ENCODE results near the gene NFKBIZ. TPM values are rescaled to one million over a fixed set of nuclear protein-coding genes. Genes with fewer than 3 reads are reported as not detected.
A peak's percentile ranks its signal among the peaks of the same experiment; 100 is the strongest.

NFKBIZ gene
- total RNA-seq, 1 experiment from 2014 or later = 13.3 TPM

DNA sequence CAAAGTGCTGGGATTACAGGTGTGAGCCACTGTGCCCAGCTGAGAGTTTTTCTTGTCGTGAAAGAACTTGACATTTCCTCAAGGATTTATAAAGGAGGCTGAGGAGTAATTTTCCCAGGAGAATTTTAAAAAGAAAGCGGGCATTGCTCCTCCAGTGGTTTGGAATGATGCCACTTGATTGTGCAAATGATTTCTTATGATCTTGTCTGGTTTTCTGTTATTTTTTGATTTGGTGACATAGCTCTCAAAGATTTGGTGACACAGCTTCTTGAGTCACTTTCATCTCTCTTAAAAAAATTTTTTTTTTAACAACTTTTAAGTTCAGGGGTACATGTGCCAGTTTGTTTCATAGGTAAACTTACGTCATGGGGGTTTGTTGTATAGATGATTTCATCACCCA lies 24.6 kb upstream of the NFKBIZ start:
- DNase-seq (ENCODE audit: low read depth) = no peak

DNA sequence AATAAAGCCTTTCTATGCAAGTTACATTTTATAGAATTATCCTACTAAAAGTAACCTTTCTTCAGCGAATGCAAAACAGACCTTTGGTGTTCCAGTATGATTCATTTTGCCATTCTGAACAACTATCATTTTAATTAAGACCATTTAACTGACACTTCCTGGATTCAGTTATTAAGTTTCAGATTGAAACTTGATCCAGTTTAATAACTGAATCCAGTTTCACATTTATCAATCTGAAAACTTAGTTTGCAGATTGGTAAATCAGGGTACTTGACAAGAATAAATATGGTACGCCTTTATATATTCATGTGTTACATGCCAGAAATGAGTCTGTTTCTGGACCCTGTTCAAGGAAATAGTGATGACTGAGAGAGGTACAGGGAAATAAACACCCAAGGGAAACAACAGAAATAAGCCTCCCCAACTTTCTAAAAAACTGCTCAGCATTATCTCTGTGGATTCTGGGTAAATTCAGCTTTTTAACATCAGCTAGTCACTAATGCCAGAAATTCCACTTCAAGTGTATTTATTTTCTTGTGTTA lies 23.3 kb upstream of the NFKBIZ start:
- no peak for DNase-seq (ENCODE audit: low read depth)

DNA sequence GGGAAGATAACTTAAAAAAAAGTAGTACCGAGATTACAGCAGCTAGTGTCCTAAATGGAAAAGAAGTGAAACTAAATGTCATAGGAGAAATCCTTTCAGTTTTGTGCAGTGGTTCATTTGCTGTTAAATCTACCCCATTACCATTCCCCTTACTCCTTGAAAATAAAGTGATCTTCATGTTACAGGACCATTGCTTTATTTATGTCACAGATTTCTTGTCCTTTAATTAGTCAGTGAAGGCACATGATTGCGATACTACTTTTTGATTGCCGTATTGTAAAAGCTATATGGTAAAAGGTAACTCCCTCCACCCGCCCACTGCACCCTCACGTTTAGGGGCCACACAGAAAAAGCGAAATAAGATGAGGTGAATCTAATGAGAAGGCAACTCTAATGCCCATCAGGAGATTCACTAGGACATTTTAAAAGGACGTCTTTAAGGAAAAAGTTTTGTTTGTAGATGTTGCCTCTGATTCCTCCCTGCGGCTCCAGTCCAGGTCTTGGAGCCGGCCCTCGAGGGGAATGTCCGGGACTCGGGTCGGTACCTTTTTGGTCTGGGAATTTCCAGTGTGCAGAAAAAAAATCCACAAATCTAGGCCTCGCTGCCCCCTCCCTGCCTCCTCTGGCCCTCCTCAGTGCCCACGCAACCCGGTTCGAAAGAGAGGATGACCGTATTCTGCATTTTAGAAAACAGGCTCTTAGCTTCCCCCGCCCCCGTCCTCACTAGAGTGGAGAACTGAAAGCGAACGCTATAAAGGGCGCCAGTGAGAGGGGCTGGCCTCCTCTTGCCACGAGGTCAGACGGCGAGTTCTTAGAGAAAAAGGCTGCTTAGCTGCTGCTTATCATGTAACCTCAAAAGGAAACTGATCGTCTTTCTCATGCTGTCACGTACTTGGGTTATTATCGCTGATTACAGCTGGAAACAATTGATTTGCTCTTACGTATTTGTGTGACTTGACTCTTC lies 21.8 kb upstream of the NFKBIZ start:
- DNase-seq (ENCODE audit: low read depth) = peak; percentile 75

DNA sequence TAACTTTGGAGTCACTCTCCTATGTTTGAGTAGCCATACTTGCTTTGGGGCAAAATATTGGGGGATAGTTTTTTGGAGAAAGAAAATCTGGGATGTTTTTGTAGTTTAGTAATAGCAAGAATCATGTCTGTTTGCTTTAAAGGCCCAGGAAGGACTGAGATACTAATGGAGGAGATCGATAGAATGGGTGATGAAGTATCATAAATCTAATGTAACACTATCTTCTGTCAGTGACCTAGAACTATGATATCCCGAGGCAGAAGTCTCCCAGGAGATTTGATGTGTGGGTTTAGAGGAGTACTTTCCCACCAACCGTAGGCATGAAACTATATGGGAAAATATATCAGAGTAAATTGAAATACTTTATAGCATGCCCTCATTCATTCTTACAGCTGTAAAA lies 21.0 kb upstream of the NFKBIZ start:
- no peak for DNase-seq (ENCODE audit: low read depth)

DNA sequence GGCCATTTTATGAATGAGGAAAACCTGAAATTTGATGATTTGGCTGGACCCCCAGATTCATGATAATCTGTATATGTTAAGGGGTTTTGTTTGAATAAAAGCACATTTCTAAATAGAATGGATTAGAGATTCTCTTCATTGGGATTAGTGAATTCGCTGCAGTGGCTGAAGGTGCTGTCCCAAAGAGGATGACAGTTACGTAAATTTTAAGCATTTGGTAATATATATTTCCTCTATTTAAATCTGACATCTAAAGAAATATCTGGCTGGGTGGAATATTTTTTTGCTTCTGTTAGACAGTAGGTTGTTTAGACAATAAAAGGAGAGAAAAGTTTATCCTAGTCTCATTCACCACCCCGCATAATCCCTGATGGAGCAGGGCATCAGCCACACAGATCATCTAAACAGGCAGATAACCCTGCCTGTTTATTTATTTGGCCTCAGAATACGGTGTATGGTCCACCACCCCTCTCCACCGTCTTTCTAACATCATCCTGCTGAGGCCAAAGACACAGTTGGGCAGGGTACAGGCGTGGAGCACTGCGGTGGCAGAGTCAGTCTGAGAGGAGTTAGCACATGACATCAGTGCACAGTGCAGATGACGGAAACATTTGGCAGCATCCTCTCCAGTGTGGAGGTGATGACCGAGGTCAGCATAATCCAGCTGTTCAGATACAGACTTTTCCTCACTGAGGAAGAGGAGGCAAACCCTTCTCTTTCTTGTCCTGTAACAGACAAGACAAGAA lies 20.4 kb upstream of the NFKBIZ start:
- DNase-seq (ENCODE audit: low read depth) = no peak

DNA sequence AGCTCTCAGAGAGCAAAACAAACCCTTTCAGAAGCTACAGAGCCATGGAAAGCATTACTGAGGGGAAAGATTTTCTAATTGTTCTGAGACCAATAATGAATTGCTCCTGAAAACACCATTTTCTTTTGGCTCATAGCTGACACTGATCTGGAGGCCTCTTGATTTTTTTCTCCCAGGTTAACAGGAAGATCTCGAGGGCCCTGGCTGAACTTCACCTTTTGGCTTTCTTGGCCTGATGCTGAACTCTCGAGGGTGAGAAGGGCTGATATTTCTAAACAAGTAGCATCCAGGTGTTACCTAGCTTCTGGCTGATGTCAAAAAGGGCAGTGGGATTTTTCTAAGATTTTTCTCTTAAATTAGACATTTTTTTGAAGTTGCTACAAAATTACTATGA lies 19.9 kb upstream of the NFKBIZ start:
- no peak for DNase-seq (ENCODE audit: low read depth)

DNA sequence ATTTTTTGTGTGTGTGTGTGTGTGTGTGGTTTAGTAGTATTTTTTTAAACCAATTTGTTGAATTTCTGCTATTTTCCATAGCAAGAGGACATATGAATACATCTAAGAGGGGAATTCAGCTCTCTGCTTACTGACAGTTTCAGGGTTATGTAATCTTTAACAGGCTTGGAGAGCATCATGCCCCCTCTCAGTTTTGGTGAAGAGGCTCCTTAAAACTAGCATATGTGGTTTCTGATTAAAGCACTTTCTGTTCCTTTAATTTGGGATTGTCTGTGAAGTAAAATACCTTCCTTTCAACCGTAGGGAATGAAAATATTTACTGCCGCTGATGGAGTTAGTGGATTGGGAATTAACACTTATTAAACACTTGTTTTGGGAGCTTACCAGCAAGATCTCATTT lies 19.4 kb upstream of the NFKBIZ start:
- DNase-seq (ENCODE audit: low read depth) = no peak

DNA sequence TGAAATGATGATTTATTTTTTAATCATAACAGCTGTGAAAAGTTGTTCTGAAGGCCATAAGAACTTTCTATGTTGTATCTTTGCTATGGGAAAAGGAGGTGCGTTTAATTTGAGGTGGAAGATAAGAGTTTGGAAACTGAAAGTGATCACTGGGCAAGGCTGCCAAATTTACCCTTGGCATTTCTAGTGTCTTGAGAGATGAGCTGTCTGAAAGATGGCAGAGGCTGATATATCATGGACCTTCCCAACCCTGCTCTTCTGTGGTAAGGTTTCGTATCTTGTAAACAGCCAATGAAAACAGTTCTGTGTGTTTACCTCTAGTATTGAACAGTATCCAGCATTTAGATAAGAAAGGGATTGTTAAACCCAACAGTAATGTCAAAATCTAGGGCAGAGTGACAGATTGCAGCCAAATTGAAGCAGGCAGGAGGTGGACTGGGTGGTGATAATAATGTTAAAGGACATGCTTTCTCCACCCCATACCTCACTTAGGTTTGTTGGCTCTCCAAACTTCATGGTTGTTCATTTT lies 15.8 kb upstream of the NFKBIZ start:
- DNase-seq (ENCODE audit: low read depth) = no peak

DNA sequence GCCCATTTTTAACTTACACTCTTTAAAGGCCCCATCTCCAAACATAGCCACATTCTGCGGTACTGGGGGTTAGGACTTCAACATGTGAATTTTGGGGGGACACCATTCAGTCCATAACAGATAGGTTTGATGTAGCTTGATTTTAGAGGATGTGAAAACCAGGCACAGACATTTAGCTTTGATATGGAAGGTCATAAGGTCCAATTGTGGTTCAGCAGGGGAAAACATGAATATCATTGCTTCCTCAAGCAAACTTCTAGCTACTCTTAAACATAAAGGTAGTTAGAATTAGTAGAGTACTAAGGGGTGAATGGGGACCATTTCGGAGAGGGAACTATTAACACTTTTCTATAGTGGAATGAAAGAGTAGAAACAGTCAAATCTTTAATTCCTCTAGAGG lies 13.6 kb upstream of the NFKBIZ start:
- no peak for DNase-seq (ENCODE audit: low read depth)

DNA sequence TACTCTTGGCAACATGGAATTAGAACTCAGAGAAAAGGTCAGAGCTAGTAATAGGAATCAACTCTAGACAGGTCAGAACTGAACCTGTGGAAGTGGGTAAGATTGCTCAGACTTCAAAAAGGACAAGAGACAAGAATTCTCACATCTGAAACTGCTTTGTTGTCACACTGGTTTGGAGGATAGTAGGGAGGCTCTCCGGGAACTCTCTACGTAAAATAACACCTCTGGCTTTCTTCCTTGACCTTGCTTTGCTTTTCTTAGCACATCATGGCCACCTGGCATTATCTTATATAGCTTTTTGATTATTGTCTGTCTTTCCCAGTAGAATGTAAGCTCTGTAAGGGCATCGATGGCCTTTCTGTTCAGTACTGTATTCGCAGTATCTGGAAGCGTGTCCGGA lies 13.2 kb upstream of the NFKBIZ start:
- DNase-seq (ENCODE audit: low read depth) = no peak

DNA sequence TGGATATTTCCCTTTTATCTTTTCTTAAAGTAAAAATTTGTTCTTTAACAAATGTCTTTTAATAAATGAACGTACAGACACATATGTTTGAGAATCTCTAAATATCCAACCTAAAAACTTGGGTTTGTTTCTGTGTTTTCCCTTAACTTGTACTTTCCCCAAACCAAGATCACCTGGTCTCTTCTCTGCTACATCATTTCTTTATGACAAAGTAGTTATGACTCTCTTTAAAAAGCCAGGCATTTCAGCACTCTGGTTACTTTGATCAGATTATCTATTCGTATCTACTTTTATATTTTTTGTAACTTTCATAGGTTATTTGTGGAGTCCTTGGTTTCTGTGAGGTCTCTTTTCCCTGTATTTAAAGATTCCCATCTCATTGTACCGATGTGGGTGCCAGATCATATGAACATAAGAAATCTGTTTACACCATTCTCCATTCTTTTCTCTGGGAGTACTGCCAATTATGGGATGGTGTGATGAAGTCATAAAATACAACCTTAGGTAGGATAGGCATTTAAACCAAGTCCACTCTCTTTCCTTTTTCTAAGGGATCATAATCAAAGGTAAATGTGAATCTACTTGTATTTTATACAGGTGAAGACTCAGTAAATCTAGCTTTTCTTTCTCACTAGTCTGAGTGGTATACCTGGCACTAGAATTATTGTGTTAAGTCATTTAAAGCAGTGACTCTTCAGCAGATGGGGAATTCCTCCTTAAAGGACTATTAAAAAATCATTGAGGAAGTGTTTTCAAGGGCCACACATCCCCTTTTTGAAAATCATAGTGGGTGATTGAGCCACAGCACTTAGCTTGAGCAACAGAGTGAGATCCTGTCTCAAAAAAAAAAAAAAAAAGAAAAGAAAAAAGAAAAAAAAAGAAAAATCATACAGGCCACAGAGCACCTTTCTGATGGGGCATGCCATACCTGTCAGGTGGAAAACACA lies 12.4 kb upstream of the NFKBIZ start:
- DNase-seq (ENCODE audit: low read depth) = peak; percentile 50

DNA sequence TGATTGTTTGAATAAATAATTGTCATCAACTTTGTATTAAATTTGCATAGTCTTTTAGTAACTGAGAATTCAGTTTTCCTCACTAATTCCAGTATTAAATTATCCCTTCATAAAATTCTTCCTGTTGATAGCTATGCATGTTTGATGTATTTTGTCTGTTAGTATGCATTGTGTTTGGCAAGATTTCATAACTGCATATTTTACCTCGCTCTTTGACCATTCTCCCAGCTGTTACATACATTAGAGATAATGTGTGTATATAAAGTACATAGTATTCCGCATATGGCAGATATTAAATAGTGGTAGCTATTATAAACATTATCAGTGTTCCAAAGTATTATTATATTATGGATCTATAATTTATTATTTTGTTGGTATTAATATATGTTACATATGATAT lies 10.6 kb upstream of the NFKBIZ start:
- no peak for DNase-seq (ENCODE audit: low read depth)

DNA sequence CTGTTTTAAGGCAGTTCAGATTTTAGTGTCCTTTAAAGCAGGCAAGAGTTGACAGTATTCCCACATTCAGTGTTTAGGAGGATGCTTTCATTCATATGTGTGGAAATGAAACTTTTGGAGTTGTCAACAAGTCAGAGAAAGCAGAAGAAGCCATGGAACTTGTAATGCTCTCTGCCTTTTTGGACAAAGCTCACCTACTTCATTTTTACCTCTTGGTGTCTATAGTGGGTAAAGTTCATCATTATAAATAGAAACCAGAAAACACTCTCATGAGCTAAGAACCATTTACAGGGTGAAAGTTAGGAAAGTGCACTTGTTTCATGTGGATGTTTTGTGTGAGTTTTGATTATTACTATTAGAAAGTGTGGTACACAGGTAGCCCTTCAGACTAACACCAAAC lies 9.2 kb upstream of the NFKBIZ start:
- DNase-seq (ENCODE audit: low read depth) = no peak

DNA sequence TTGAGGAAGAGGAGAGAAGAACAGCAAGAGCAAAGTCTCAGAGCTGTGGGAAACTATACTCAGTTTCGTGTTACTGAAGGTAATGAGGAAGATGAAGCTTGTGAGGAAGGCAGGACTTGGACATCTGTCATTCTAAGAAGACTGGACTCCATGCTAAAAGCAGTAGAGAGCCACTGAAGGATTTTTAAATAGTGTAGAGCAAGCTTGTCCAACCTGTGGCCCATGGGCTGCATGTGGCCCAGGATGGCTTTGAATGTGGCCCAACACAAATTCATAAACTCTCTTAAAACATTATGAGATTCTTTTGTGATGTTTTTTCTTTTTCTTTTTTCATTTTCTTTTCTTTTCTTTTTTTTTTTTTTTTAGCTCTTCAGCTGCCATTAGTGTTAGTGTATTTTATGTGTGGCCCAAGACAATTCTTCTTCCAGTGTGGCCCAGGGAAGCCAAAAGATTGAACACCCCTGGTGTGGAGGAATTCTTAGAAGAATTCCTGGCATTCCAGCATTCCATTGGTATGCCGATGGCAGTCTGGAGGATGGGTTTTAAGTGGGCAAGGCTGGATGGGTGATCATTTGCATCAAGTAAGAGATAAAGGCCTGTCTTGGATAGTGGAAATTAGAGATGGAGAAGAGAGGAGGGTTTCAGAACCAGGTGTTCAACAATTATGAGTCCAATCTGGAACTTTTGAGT lies 6.9 kb upstream of the NFKBIZ start:
- peak; percentile 79 for DNase-seq (ENCODE audit: low read depth)

DNA sequence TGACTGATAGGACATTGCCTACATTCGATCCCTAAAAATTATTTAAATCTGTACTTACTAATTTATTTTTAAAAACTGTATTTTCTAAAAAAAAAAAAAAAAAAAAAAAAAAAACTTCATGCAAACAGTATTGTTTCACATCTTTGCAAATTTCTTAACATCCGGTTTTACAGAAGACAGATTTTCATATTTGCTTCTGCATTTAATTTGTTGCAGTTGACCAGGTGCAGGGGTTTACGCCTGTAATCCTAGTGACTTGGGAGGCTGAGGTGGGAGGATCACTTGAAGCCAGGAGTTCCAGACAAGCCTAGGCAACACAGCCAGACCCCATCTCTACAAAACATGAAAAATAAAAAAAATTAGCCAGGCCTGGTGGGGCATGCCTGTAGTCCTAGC lies 6.4 kb upstream of the NFKBIZ start:
- no peak for DNase-seq (ENCODE audit: low read depth)

DNA sequence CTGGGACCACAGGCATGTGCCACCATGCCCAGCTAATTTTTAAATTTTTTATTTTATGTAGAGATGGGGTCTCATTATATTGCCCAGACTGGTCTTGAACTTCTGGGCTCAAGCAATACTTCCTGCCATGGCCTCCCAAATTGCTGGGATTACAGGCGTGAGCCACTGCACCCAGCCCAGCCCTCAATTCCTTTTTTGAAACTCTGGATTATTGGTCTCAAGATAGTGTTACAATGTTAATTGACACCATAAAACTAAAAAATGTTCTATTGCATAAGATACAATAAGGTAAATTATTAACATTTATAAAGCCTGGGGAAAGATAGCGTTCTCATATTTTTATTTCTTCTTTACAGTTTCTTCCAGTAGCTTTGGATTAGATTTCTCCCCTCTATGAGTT lies 3.9 kb upstream of the NFKBIZ start:
- no peak for DNase-seq (ENCODE audit: low read depth)

DNA sequence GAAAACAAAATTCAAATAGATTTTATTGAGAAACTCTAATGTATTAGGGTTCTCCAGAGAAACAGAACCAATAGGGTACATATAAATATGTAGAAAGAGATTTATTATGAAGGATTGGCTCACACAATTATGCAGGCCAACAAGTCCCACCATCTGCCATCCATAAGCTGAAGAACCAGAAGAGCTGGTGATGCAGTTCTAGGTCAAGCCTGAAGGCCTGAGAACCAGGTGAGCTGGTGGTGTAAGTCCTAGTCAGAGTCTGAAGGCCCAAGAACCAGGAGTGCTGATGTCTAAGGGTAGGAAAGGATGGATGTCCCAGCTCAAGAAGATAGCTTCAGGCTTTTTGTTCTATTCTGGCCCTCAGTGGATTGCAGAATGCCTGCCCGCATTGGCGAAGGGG lies 2.6 kb upstream of the NFKBIZ start:
- no peak for DNase-seq (ENCODE audit: low read depth)

DNA sequence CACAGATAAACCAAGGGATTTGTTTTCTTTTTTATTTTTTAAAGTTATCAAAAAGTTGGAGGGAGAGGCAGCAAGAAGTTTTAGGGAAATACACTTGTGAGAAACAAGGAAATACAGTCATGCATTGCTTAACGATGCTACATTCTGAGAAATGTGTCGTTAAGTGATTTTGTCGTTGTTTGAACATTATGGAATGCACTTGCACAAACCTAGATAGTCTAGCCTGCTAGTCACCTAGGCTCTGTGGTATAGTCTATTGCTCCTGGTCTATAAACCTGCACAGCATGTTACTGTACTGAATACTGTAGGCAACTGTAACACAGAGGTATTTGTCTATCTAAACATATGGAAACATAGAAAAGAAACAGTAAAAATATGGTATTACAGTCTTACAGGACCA lies 2.0 kb upstream of the NFKBIZ start:
- DNase-seq (ENCODE audit: low read depth) = no peak

DNA sequence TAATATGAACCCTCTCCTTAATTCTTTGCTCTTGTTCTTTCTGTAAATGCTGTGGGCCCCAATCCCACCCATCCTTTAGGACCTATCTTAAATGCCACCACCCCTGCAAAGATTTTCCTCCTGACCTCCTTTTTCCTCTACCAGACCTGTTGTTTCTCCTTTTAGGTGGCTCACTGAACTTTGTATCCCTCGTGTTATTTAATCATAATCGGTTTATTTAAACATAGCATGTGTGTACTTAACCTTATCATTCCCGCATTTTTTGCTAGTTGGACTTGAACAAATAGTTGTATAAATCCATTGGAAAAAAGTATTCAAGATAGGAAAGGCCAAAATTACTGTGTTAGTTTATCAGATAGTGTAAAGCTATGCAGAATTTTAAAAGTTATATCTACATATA lies 988 bp upstream of the NFKBIZ start:
- DNase-seq (ENCODE audit: low read depth) = no peak

DNA sequence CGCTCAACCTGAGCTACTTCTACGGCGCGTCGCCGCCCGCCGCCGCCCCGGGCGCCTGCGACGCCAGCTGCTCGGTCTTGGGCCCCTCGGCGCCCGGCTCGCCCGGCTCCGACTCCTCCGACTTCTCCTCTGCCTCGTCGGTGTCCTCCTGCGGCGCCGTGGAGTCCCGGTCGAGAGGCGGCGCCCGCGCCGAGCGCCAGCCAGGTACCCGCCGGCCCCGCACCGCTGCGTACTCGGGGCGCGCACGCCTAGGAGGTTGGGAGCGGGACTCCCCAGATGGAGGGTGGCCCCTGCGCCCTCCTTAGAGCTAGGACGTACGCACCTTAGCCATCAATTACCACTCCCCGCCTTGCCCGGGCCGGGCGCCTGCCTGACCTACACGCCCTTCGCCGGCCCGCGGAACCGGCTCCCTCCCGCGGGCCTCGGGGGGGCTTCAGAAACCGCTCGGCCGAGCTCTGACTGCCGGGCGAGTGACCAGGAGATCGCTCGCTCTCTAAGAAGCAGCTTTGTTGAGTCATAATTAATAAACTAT lies 466 bp downstream of the NFKBIZ start:
- DNase-seq (ENCODE audit: low read depth) = no peak
